GM12878 (cell line): Measurements from ENCODE around the gene DGKA. TPM values are rescaled to one million over a fixed set of nuclear protein-coding genes. Genes with fewer than 3 reads are reported as not detected.
A peak's percentile ranks its signal among the peaks of the same experiment; 100 is the strongest.

ENCODE experiments used
- ATAC-seq: fragments of 200-7000 bp; cut with Tn5 transposase; 3 replicates; pipeline ENCODE4 v1.9.1; 2020; ENCODE audit warnings: mild to moderate bottlenecking, moderate library complexity
- BruUV-seq: library from RNA; stranded (reverse); fragments of 400-500 nt; replicated peaks from 2 replicates; lab custom pipeline; 2021; lab: Mats Ljungman, UMichigan
- CTCF ChIA-PET: fragments of 300-600 bp; sonication (Branson Sonifier 250); formaldehyde crosslinking; extraction: SDS; loops from one replicate; lab custom pipeline; 2021; ENCODE audit warnings: inconsistent platforms; lab: Yijun Ruan, JAX
- POLR2A ChIA-PET: fragments of 350-600 bp; formaldehyde crosslinking; extraction: SDS; loops from one replicate; lab custom pipeline; 2021; ENCODE audit warnings: inconsistent platforms; lab: Charles Lee
- RAD21 ChIA-PET: fragments of 300-600 bp; sonication (Branson Sonifier 250); formaldehyde crosslinking; loops from one replicate; lab custom pipeline; 2023; ENCODE audit warnings: antibody characterized with exemption; ENCODE audit not compliant: unreplicated experiment; lab: Charles Lee
- SMC1A ChIA-PET: fragments of 300-600 bp; sonication (Branson Sonifier 250); formaldehyde crosslinking; loops from one replicate; lab custom pipeline; 2023; ENCODE audit not compliant: unreplicated experiment, uncharacterized antibody; lab: Charles Lee
- DNase-seq: peaks from one replicate; pipeline ENCODE4 v3.0.0-alpha.2; 2011; ENCODE audit warnings: low read depth, low spot score
- FAIRE-seq: peaks from 3 replicates; lab custom pipeline; 2011; peaks lifted over from hg19 to GRCh38; lab: Jason Lieb, UNC
- H2AFZ ChIP-seq: 2 replicates; pipeline ENCODE4 v1.6.0; 2011; ENCODE audit warnings: low read depth, low read length, control low read depth; ENCODE audit not compliant: control insufficient read depth
- H3K27ac ChIP-seq: 2 replicates; pipeline ENCODE4 v1.5.1; 2011; ENCODE audit warnings: control low read depth; ENCODE audit not compliant: control insufficient read depth, insufficient read depth
- H3K27me3 ChIP-seq, 2 experiments: replicated peaks in 1 of 2; 2 replicates each; pipeline versions ENCODE4 v1.6.0 to v1.6.1; 2011; ENCODE audit warnings: low read length in 1 of 2; ENCODE audit not compliant: control insufficient read depth in 2 of 2, insufficient read depth in 2 of 2
- H3K36me3 ChIP-seq, 2 experiments: 2 replicates each; pipeline ENCODE4 v1.5.1; 2011; ENCODE audit warnings: low read length in 1 of 2; ENCODE audit not compliant: control insufficient read depth in 2 of 2, insufficient read depth in 2 of 2
- H3K4me1 ChIP-seq: 2 replicates; pipeline ENCODE4 v1.6.1; 2011; ENCODE audit warnings: mild to moderate bottlenecking, low read length, moderate library complexity, mixed read lengths; ENCODE audit not compliant: control insufficient read depth, insufficient read depth
- H3K4me2 ChIP-seq: 2 replicates; pipeline ENCODE4 v1.6.0; 2011; ENCODE audit warnings: control low read depth; ENCODE audit not compliant: control insufficient read depth, insufficient read depth
- H3K4me3 ChIP-seq: fragments of 200-600 bp; sonication (generic); 2 replicates; pipeline ENCODE4 v1.5.1; 2016
- H3K79me2 ChIP-seq: 2 replicates; pipeline ENCODE4 v1.6.0; 2011; ENCODE audit warnings: low read length; ENCODE audit not compliant: control insufficient read depth, insufficient read depth
- H3K9ac ChIP-seq: 2 replicates; pipeline ENCODE4 v1.8.0; 2011; ENCODE audit warnings: low read length, control low read depth, mixed read lengths; ENCODE audit not compliant: control insufficient read depth, insufficient read depth
- H3K9me3 ChIP-seq: replicated peaks from 3 replicates; pipeline ENCODE4 v1.5.1; 2011; ENCODE audit warnings: mild to moderate bottlenecking, low read length; ENCODE audit not compliant: control insufficient read depth, insufficient read depth
- H4K20me1 ChIP-seq: 2 replicates; pipeline ENCODE4 v1.6.0; 2011; ENCODE audit not compliant: control insufficient read depth, insufficient read depth
- BMI1 ChIP-seq: fragments of 450-650 bp; IDR thresholded peaks from 2 replicates; pipeline ENCODE4 v1.6.1; 2016; ENCODE audit warnings: mild to moderate bottlenecking, moderate library complexity, borderline replicate concordance
- FOXM1 ChIP-seq: IDR thresholded peaks from 2 replicates; pipeline ENCODE4 v1.6.1; 2012; ENCODE audit warnings: low read depth, mild to moderate bottlenecking, inconsistent platforms, low read length, moderate library complexity
- SUPT20H ChIP-seq: IDR thresholded peaks from 2 replicates; pipeline ENCODE4 v1.6.1; 2011; ENCODE audit warnings: low read depth, mild to moderate bottlenecking, low read length, moderate library complexity, borderline replicate concordance; ENCODE audit not compliant: control insufficient read depth
- TAF1 ChIP-seq: IDR thresholded peaks from 2 replicates; pipeline ENCODE4 v1.6.1; 2011; ENCODE audit warnings: mild to moderate bottlenecking, low read depth, low read length, borderline replicate concordance
- TBL1XR1 ChIP-seq: IDR thresholded peaks from 2 replicates; pipeline ENCODE4 v1.6.1; 2012; ENCODE audit warnings: low read depth, low read length, improper control_type of control experiment
- YBX1 ChIP-seq: fragments of 450-650 bp; IDR thresholded peaks from 2 replicates; pipeline ENCODE4 v1.6.1; 2016; ENCODE audit warnings: antibody characterized with exemption
- ZNF207 ChIP-seq: fragments of 450-650 bp; IDR thresholded peaks from 2 replicates; pipeline ENCODE4 v1.6.1; 2014; ENCODE audit warnings: antibody characterized with exemption, mild to moderate bottlenecking, borderline replicate concordance
- WGBS: methylation state at CpG from one replicate; pipeline ENCODE4 v1.1.6; 2016; ENCODE audit warnings: low lambda C conversion rate; ENCODE audit not compliant: insufficient replicate concordance, insufficient coverage; ENCODE audit errors: missing lambda C conversion rate; 5-methylcytosine and 5-hydroxymethylcytosine counted together
- in situ Hi-C: fragments of 300-500 bp; cut with MboI; formaldehyde crosslinking; loops from 9 replicates; pipeline ENCODE4 v1.14.3; 2018; ENCODE audit warnings: mixed read lengths
- intact Hi-C: fragments of 100-400 bp; cut with micrococcal nuclease; formaldehyde crosslinking; loops from one replicate; pipeline ENCODE4 v1.14.2; 2022; ENCODE audit not compliant: unreplicated experiment
- polyA plus RNA-seq, 11 experiments: library from polyadenylated mRNA; depleted of rRNA in 4 of 11; unstranded in 6 of 11; stranded (reverse) in 5 of 11; fragments of >200 nt; fragmentation: Nextera tagmentation in 4 of 11; fragmentation: Illumina TruSeq in 1 of 11; extraction: Ambion mirVana in 4 of 11; extraction: Trizol in 1 of 11; gene quantifications; 1 replicate in 1 of 11; 2 replicates in 10 of 11; pipeline versions ENCODE4 v1.2.1 to v1.2.3, GENCODE V29; 2011 to 2016; ENCODE audit warnings: inconsistent platforms in 2 of 11, missing spikeins in 2 of 11, low read depth in 1 of 11
- total RNA-seq, 4 experiments: library from RNA; depleted of rRNA in 3 of 4; stranded (reverse); fragments of >200 nt in 3 of 4; fragmentation: Illumina TruSeq in 1 of 4; extraction: Trizol in 1 of 4; gene quantifications; 2 replicates each; pipeline versions ENCODE4 v1.2.1 to v1.2.3, GENCODE V29; 2013 to 2021
- TF ChIP-seq, protein P1 (sequence below): fragments of 450-650 bp; formaldehyde crosslinking; IDR thresholded peaks from 2 replicates; pipeline ENCODE4 v1.5.0; 2022; ENCODE audit warnings: mild to moderate bottlenecking, missing genetic modification characterization
- TF ChIP-seq, protein P2 (sequence below): fragments of 150-350 bp; IDR thresholded peaks from 2 replicates; pipeline ENCODE4 v1.6.1; 2016; ENCODE audit warnings: low read depth, low read length
- TF ChIP-seq, protein P3 (sequence below): IDR thresholded peaks from 2 replicates; pipeline ENCODE4 v1.6.1; 2012; ENCODE audit warnings: mild to moderate bottlenecking, low read depth, low read length

Gene DGKA
- total and polyA plus RNA-seq, 10 of the 15 experiments (the other 5 are each of a cell fraction or from before 2014, with no cell fraction given) = 14.0 to 65.5 (median 37.1) TPM

DNA sequence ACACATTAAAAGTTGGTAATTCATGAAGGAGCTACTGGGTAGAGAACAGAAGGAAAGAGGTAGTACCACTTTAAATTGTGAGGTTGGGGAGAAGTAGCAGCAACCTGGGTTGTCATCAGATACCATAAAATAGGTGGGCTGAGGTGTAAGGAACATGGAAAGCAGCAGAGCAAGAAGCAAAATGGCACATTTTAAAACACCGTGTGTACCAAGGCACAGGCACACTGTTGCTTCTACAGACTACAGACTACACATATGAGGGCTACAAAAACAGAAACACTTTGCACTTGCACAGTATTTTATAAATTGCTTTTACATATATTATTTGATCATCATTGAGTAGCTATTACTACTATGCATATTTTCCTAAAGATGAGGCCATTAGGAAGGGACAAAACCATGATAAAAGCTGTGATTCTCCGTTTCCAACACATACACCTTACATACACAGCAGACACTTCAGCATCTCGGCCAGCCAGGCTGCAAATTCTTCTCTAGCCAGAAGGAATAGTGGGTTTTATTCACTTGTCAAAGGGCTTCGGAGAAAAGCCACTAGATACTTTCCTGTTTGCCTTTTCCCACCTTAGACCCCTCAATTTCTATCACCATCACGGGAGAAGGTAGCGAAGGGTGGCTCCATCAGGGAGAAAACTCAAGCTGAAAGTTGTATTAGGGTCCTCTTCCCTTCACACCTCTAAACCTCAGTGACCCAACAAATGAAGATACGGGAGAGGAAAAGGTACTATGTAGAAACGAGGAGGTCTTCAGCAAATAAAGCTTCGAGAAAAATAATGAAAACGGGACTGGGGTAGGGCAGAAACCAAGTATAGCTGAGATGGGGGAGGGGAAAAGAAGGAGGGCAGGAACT lies 4.9 kb upstream of the DGKA start:
- TSS peak; percentile 64 for BruUV-seq
- ChIA-PET POLR2A (interaction anchor here (0.6 to 7.3 kb wide), 17 partner anchors 10 to 197 kb away, joined by 3 to 66 read pairs (median 5); partner anchors contain the start of genes CD63, DNAJC14, ORMDL2 and RAB5B), SMC1A (interaction anchor here (0.6 to 4.8 kb wide), 25 partner anchors 9 to 428 kb away, joined by 3 to 34 read pairs (median 5); partner anchors contain the start of genes DNAJC14, ORMDL2, RAB5B and SARNP), CTCF (interaction anchor here (0.5 to 6.8 kb wide), 39 partner anchors 8 to 373 kb away, joined by 3 to 57 read pairs (median 4); partner anchors contain the start of genes CD63, DNAJC14, GDF11 and ORMDL2), RAD21 (interaction anchor here (0.8 to 4.7 kb wide), 14 partner anchors 13 to 196 kb away, joined by 3 to 30 read pairs (median 4); partner anchors contain the start of genes DNAJC14, ORMDL2, RAB5B and SARNP)
- peaks cover 67% of the 10 kb centered on the region for H3K79me2 ChIP-seq
- H3K4me3 ChIP-seq = peak overlapping the region; percentile 93
- peaks cover 3% of the 10 kb centered on the region; the same call in 1 of the 2 replicates for H3K4me1 ChIP-seq
- peak; percentile 18 for FAIRE-seq
- no peaks in the 10 kb centered on the region for H4K20me1 ChIP-seq
- WGBS = 9% methylated on average over 10 of the region's 10 CpGs
- H3K9me3 ChIP-seq = no peaks in the 10 kb centered on the region
- peak overlapping the region; percentile 55 for H2AFZ ChIP-seq
- no peak for DNase-seq
- no peaks in the 10 kb centered on the region for H3K27me3 ChIP-seq
- peak; percentile 1 for ATAC-seq
- in situ Hi-C loops = loop anchor here (5.0 kb wide), 1 partner anchor 99 kb away; the partner anchor contains the start of gene DNAJC14
- H3K36me3 ChIP-seq = peaks cover 0 to 16% of the 10 kb centered on the region in 2 experiments; a peak in 3 of 4 replicates
- peak overlapping the region; percentile 99 for H3K9ac ChIP-seq
- peak overlapping the region; percentile 96 for H3K27ac ChIP-seq
- intact Hi-C loops = loop anchor here (1.0 to 5.0 kb wide), 3 partner anchors 109 to 191 kb away; partner anchors contain the start of genes RPL41, RPS26, SARNP and ZC3H10
- peak overlapping the region; percentile 91 for H3K4me2 ChIP-seq
- TF ChIP-seq ZNF207 (no peak), TBL1XR1 (0 out of 2 replicates have a peak, but pooled peaks have one; percentile 4), SUPT20H (no peak), BMI1 (peak; percentile 15; the same call in 1 of the 2 replicates), TAF1 (no peak), YBX1 (0 out of 2 replicates have a peak, but pooled peaks have one; percentile 59), FOXM1 (no peak)
- TF ChIP-seq, protein P1, sequence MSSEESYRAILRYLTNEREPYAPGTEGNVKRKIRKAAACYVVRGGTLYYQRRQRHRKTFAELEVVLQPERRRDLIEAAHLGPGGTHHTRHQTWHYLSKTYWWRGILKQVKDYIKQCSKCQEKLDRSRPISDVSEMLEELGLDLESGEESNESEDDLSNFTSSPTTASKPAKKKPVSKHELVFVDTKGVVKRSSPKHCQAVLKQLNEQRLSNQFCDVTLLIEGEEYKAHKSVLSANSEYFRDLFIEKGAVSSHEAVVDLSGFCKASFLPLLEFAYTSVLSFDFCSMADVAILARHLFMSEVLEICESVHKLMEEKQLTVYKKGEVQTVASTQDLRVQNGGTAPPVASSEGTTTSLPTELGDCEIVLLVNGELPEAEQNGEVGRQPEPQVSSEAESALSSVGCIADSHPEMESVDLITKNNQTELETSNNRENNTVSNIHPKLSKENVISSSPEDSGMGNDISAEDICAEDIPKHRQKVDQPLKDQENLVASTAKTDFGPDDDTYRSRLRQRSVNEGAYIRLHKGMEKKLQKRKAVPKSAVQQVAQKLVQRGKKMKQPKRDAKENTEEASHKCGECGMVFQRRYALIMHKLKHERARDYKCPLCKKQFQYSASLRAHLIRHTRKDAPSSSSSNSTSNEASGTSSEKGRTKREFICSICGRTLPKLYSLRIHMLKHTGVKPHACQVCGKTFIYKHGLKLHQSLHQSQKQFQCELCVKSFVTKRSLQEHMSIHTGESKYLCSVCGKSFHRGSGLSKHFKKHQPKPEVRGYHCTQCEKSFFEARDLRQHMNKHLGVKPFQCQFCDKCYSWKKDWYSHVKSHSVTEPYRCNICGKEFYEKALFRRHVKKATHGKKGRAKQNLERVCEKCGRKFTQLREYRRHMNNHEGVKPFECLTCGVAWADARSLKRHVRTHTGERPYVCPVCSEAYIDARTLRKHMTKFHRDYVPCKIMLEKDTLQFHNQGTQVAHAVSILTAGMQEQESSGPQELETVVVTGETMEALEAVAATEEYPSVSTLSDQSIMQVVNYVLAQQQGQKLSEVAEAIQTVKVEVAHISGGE (CRISPR knock-in tag) = no peak
- TF ChIP-seq, protein P2, sequence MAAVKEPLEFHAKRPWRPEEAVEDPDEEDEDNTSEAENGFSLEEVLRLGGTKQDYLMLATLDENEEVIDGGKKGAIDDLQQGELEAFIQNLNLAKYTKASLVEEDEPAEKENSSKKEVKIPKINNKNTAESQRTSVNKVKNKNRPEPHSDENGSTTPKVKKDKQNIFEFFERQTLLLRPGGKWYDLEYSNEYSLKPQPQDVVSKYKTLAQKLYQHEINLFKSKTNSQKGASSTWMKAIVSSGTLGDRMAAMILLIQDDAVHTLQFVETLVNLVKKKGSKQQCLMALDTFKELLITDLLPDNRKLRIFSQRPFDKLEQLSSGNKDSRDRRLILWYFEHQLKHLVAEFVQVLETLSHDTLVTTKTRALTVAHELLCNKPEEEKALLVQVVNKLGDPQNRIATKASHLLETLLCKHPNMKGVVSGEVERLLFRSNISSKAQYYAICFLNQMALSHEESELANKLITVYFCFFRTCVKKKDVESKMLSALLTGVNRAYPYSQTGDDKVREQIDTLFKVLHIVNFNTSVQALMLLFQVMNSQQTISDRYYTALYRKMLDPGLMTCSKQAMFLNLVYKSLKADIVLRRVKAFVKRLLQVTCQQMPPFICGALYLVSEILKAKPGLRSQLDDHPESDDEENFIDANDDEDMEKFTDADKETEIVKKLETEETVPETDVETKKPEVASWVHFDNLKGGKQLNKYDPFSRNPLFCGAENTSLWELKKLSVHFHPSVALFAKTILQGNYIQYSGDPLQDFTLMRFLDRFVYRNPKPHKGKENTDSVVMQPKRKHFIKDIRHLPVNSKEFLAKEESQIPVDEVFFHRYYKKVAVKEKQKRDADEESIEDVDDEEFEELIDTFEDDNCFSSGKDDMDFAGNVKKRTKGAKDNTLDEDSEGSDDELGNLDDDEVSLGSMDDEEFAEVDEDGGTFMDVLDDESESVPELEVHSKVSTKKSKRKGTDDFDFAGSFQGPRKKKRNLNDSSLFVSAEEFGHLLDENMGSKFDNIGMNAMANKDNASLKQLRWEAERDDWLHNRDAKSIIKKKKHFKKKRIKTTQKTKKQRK = no peak
- TF ChIP-seq, protein P3, sequence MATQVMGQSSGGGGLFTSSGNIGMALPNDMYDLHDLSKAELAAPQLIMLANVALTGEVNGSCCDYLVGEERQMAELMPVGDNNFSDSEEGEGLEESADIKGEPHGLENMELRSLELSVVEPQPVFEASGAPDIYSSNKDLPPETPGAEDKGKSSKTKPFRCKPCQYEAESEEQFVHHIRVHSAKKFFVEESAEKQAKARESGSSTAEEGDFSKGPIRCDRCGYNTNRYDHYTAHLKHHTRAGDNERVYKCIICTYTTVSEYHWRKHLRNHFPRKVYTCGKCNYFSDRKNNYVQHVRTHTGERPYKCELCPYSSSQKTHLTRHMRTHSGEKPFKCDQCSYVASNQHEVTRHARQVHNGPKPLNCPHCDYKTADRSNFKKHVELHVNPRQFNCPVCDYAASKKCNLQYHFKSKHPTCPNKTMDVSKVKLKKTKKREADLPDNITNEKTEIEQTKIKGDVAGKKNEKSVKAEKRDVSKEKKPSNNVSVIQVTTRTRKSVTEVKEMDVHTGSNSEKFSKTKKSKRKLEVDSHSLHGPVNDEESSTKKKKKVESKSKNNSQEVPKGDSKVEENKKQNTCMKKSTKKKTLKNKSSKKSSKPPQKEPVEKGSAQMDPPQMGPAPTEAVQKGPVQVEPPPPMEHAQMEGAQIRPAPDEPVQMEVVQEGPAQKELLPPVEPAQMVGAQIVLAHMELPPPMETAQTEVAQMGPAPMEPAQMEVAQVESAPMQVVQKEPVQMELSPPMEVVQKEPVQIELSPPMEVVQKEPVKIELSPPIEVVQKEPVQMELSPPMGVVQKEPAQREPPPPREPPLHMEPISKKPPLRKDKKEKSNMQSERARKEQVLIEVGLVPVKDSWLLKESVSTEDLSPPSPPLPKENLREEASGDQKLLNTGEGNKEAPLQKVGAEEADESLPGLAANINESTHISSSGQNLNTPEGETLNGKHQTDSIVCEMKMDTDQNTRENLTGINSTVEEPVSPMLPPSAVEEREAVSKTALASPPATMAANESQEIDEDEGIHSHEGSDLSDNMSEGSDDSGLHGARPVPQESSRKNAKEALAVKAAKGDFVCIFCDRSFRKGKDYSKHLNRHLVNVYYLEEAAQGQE = no peak
